ENCODE results near the gene CDKN2B-AS1.
"Not testable (repeated sequence)": the region's sequence is repeated elsewhere in the genome, so short reads cannot be mapped to it uniquely, and the experiment has no call there.

The CDKN2B-AS1 gene

GRCh38 chr9:21994556-21995005 is at the start of gene CDKN2B-AS1:
TSS of gene CDKN2B-AS1 (plus strand) at chr9:21994791.
- peak; percentile 60 for DNase-seq

- DNase-seq = no peak
Observed at GRCh38 chr9:21945606-21946005, 49.0 kb upstream of the CDKN2B-AS1 start.

- DNase-seq = no peak
Observed at GRCh38 chr9:21958833-21959232, 35.8 kb upstream of the CDKN2B-AS1 start.

- DNase-seq = not testable (repeated sequence)
Observed at GRCh38 chr9:21959268-21959667, 35.3 kb upstream of the CDKN2B-AS1 start.

- DNase-seq = no peak
Observed at GRCh38 chr9:21961569-21961968, 33.0 kb upstream of the CDKN2B-AS1 start.

- no peak for DNase-seq
Observed at GRCh38 chr9:21964925-21965385, 29.6 kb upstream of the CDKN2B-AS1 start.

- DNase-seq = no peak
Observed at GRCh38 chr9:21965401-21965951, 29.1 kb upstream of the CDKN2B-AS1 start.

- DNase-seq = no peak
Observed at GRCh38 chr9:21966140-21966851, 28.3 kb upstream of the CDKN2B-AS1 start.

- no peak for DNase-seq
Observed at GRCh38 chr9:21967169-21967568, 27.4 kb upstream of the CDKN2B-AS1 start.

GRCh38 chr9:21967702-21968101 is 26.9 kb upstream of the CDKN2B-AS1 start:
- no peak for DNase-seq

- no peak for DNase-seq
Observed at GRCh38 chr9:21968331-21969010, 26.1 kb upstream of the CDKN2B-AS1 start.

- no peak for DNase-seq
Observed at GRCh38 chr9:21969011-21969940, 25.3 kb upstream of the CDKN2B-AS1 start.

- DNase-seq = no peak
Observed at GRCh38 chr9:21969951-21970799, 24.4 kb upstream of the CDKN2B-AS1 start.

GRCh38 chr9:21970800-21971640 is 23.6 kb upstream of the CDKN2B-AS1 start:
- DNase-seq = no peak

- DNase-seq = no peak
Observed at GRCh38 chr9:21972361-21972760, 22.2 kb upstream of the CDKN2B-AS1 start.

- no peak for DNase-seq
Observed at GRCh38 chr9:21974343-21974721, 20.3 kb upstream of the CDKN2B-AS1 start.

GRCh38 chr9:21974722-21975409 is 19.7 kb upstream of the CDKN2B-AS1 start:
- peak; percentile 73 for DNase-seq

- DNase-seq = no peak
Observed at GRCh38 chr9:21976334-21976875, 18.2 kb upstream of the CDKN2B-AS1 start.

- DNase-seq = no peak
Observed at GRCh38 chr9:21982391-21982790, 12.2 kb upstream of the CDKN2B-AS1 start.

All from T1000 (cell line).